Adrenal gland (tissue), 12 donors: ENCODE measurements around the gene OR52N4. TPM values are rescaled to one million over a fixed set of nuclear protein-coding genes. Genes with fewer than 3 reads are reported as not detected.

ENCODE experiments used
- DNase-seq, 7 donors: peaks; one replicate each; pipeline ENCODE4 v3.0.0-alpha.2; 2019 to 2020
- H3K27ac ChIP-seq, 5 donors: fragments of 200-600 bp; sonication (generic) in 4 of 5; 1 replicate in 3 of 5; 2 replicates in 2 of 5; pipeline versions ENCODE4 v1.5.1 to v1.8.0; 2016 to 2020; ENCODE audit warnings: mild to moderate bottlenecking in 1 of 5
- H3K27me3 ChIP-seq: fragments of 200-600 bp; 2 replicates; pipeline ENCODE4 v1.8.0; 2021
- H3K36me3 ChIP-seq, 2 donors: fragments of 200-600 bp; replicated peaks in 1 of 2; 1 replicate in 1 of 2; 2 replicates in 1 of 2; pipeline versions ENCODE4 v1.5.1 to v1.8.0; 2018 to 2022
- H3K4me1 ChIP-seq, 2 donors: fragments of 200-600 bp; replicated peaks in 1 of 2; 1 replicate in 1 of 2; 2 replicates in 1 of 2; pipeline versions ENCODE4 v1.5.1 to v1.8.0; 2018 to 2021
- H3K4me3 ChIP-seq, 4 donors: fragments of 200-600 bp; sonication (generic) in 3 of 4; one replicate each; pipeline ENCODE4 v1.5.1; 2016 to 2018
- H3K9me3 ChIP-seq, 3 donors: fragments of 200-600 bp; sonication (generic) in 1 of 3; replicated peaks in 1 of 3; 1 replicate in 2 of 3; 2 replicates in 1 of 3; pipeline versions ENCODE4 v1.5.1 to v1.8.0; 2016 to 2021
- POLR2A ChIP-seq, 2 donors: fragments of 450-650 bp; IDR thresholded peaks; one replicate each; pipeline ENCODE4 v1.6.1; 2017; ENCODE audit warnings: antibody characterized with exemption in 2 of 2, mild to moderate bottlenecking in 2 of 2, moderate library complexity in 1 of 2
- WGBS, 4 donors: extraction: QIAGEN DNeasy Blood & Tissue Kit in 2 of 4; methylation state at CpG; one replicate each; pipeline versions ENCODE4 v1.1.5 to v1.1.7; 2013 to 2017; 5-methylcytosine and 5-hydroxymethylcytosine counted together
- intact Hi-C, 2 donors: fragments of 100-400 bp; cut with DNase I; formaldehyde crosslinking; loops; one replicate each; pipeline versions ENCODE4 v1.14.1 to v1.15.0; 2022 to 2023
- polyA plus RNA-seq, 3 donors: library from polyadenylated mRNA; stranded (reverse); fragments of 200-250 nt in 2 of 3; fragments of 350-450 nt in 1 of 3; fragmentation: Illumina TruSeq in 1 of 3; extraction: RNeasy Lipid Tissue Mini Kit (QIAGEN cat#74804) in 1 of 3; gene quantifications; one replicate each; pipeline ENCODE4 v1.2.3, GENCODE V29; 2013 to 2014
- total RNA-seq, 9 donors: library from RNA; depleted of rRNA in 4 of 9; stranded (reverse); fragments of >200 nt in 4 of 9; fragments of 120-200 nt in 1 of 9; fragmentation: NEBNext Ultra II Directional in 1 of 9; extraction: Animal tissue kit (Norgen Biotek cat#: 25700) in 1 of 9; gene quantifications; one replicate each; pipeline versions ENCODE4 v1.1.0 to v1.2.4, GENCODE V29; 2013 to 2023
- TF ChIP-seq, protein P1 (sequence below), 6 experiments: fragments of 450-650 bp in 4 of 6; fragments of 200-600 bp in 2 of 6; sonication (generic) in 1 of 6; IDR thresholded peaks; 1 replicate in 5 of 6; 2 replicates in 1 of 6; pipeline versions ENCODE4 v1.5.1 to v1.8.0; 2016 to 2021; ENCODE audit warnings: antibody characterized with exemption in 6 of 6, mild to moderate bottlenecking in 2 of 6, moderate library complexity in 1 of 6
- donor health status: healthy with polysubstance abuse.
- donor health status: Bipolar disorder and iron deficiency.
- donor health status: DM: yes; HTN: yes; CAD: no.
- donor health status: DM: no; HTN: no; CAD: no.
- donor health status: DM: no; HTN: no; CAD: no.
- donor health status: DM: yes; HTN: yes; CAD: no.

Gene OR52N4
- total and polyA plus RNA-seq, 12 donors = 0.11 to 0.37 TPM; not detected in 10

DNA sequence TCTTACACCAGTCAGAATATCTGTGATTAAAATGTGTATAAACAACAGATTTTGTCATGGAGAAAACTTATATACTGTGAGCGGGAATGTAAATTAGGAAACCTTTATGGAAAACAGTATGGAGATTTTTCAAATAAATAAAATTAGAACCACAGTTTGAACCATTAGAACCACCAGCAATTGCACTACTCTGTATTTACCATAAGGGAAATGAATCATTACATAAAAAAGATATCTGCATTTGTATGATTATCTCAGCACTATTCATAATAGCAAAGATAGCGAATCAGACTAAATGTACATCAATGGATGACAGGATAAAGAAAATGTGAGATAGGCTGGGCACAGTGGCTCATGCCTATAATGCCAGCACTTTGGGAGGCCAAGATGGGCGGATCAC lies 7.4 kb upstream of the OR52N4 start:
- WGBS, 4 donors = 77 to 85% (median 83%) methylated on average over 2 to 3 of the region's 3 CpGs
- Histone ChIP-seq H3K9me3 (peaks cover 0 to 4% (median 0%) of the 10 kb centered on the region in 3 donors), H3K4me1 (no peaks in the 10 kb centered on the region), H3K27ac (no peak overlapping the region), H3K36me3 (no peaks in the 10 kb centered on the region), H3K4me3 (no peak overlapping the region), H3K27me3 (no peaks in the 10 kb centered on the region)
- intact Hi-C loops = no loop called here
- no peak for TF ChIP-seq POLR2A (IDR thresholded peaks at IDR 0.05)
- TF ChIP-seq, protein P1, sequence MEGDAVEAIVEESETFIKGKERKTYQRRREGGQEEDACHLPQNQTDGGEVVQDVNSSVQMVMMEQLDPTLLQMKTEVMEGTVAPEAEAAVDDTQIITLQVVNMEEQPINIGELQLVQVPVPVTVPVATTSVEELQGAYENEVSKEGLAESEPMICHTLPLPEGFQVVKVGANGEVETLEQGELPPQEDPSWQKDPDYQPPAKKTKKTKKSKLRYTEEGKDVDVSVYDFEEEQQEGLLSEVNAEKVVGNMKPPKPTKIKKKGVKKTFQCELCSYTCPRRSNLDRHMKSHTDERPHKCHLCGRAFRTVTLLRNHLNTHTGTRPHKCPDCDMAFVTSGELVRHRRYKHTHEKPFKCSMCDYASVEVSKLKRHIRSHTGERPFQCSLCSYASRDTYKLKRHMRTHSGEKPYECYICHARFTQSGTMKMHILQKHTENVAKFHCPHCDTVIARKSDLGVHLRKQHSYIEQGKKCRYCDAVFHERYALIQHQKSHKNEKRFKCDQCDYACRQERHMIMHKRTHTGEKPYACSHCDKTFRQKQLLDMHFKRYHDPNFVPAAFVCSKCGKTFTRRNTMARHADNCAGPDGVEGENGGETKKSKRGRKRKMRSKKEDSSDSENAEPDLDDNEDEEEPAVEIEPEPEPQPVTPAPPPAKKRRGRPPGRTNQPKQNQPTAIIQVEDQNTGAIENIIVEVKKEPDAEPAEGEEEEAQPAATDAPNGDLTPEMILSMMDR (IDR thresholded peaks at IDR 0.05) = no peak
- DNase-seq = no peak

DNA sequence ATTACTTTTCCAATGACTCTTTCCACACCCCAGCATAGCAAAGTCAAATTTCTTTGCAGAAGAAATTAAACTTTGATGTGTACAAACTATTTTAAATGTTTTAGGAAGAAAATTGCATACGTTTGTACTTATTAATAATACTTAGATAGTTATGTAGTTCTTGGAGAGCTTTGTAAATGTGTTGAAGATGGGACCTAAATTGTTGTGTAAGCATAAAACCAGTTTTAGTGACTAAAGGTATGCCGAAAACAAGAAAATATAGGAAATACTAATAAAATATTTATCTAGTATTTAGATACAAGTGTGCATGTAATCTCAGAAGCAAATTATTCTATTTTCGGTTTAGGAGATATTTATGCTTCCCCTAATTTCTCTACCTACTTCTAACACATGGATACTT lies 4.2 kb upstream of the OR52N4 start:
- no peaks in the 10 kb centered on the region for H3K4me1 ChIP-seq
- no peak for TF ChIP-seq POLR2A (IDR thresholded peaks at IDR 0.05)
- TF ChIP-seq, protein P1 (IDR thresholded peaks at IDR 0.05) = no peak
- no peak overlapping the region for H3K27ac ChIP-seq
- no peaks in the 10 kb centered on the region for H3K27me3 ChIP-seq
- H3K36me3 ChIP-seq = no peaks in the 10 kb centered on the region
- no peak for DNase-seq
- no peak overlapping the region for H3K4me3 ChIP-seq
- no peaks in the 10 kb centered on the region for H3K9me3 ChIP-seq
- intact Hi-C loops = no loop called here
- 63 to 71% (median 68%) methylated on average over 3 of the region's 3 CpGs for WGBS, 4 donors

DNA sequence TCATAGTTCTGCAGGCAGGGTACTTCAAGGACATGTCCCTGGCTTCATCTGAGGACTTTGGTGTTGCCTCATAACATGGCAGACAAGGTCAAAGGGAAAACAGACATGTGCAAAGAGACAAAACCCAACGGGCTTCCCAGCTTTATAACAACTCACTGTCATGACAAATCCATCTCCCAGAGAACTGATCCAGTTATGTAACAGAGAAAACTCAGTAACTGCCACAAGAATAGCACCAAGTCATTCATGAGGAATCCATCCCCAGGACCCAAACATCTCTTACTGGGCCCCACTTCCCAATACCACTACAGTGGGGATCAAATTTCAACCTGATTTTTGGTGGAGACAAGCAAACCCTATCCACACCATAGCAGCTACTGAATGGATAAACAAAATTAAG lies 13.0 kb downstream of the OR52N4 start:
- DNase-seq = no peak
- TF ChIP-seq, protein P1 (IDR thresholded peaks at IDR 0.05) = no peak
- no peak for TF ChIP-seq POLR2A (IDR thresholded peaks at IDR 0.05)
- Histone ChIP-seq H3K27ac (no peak overlapping the region), H3K4me3 (no peak overlapping the region), H3K36me3 (no peaks in the 10 kb centered on the region), H3K4me1 (no peaks in the 10 kb centered on the region), H3K27me3 (no peaks in the 10 kb centered on the region), H3K9me3 (no peaks in the 10 kb centered on the region)
- 33 to 40% (median 35%) methylated on average over 1 of the region's 1 CpG for WGBS, 4 donors
- intact Hi-C loops = no loop called here

DNA sequence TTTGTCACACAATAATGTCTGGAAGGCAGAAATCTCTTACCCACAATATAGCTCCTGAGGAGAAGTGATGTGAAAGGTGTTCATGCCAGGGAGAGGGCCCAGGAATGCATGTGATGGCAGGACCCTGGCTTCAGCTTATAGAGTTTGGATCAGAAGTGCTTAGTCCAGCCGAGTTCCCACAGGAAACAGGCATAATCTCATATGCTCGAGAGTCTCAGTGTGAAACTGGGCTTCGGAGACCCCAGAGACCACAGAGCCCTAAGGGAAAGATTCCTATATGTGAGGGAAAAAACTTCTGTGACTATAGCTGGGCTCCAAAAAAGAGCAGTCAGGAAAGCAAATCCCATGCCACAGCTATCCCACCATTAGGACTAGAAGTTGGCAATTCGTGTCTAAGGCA lies 29.2 kb downstream of the OR52N4 start, which contains the start of gene OR52N5:
OR52N5 (minus strand) TSS at position 101 of the 400 bp plus-strand sequence. CDS start 4,721 bp downstream, outside the sequence.
- Histone ChIP-seq H3K4me3 (no peak within 1 kb of the TSS), H3K4me1 (no peaks in the 10 kb centered on the region), H3K36me3 (no peaks in the 10 kb centered on the region), H3K27ac (no peak within 1 kb of the TSS), H3K9me3 (no peaks in the 10 kb centered on the region), H3K27me3 (no peaks in the 10 kb centered on the region)
- 41 to 59% (median 49%) methylated on average over 3 to 4 of the region's 4 CpGs for WGBS, 4 donors
- no peak for DNase-seq
- TF ChIP-seq, protein P1 (IDR thresholded peaks at IDR 0.05) = no peak
- TF ChIP-seq POLR2A (IDR thresholded peaks at IDR 0.05) = no peak
- intact Hi-C loops = no loop called here
